GM12872 (cell line): ENCODE results near the gene SEMA3G.

ENCODE experiments used
- TF ChIP-seq, protein P1 (sequence below): IDR thresholded peaks from 3 replicates; pipeline ENCODE4 v1.5.1; 2011; ENCODE audit warnings: low read depth, mild to moderate bottlenecking, low read length, moderate library complexity; ENCODE audit not compliant: insufficient read depth

SEMA3G gene

DNA sequence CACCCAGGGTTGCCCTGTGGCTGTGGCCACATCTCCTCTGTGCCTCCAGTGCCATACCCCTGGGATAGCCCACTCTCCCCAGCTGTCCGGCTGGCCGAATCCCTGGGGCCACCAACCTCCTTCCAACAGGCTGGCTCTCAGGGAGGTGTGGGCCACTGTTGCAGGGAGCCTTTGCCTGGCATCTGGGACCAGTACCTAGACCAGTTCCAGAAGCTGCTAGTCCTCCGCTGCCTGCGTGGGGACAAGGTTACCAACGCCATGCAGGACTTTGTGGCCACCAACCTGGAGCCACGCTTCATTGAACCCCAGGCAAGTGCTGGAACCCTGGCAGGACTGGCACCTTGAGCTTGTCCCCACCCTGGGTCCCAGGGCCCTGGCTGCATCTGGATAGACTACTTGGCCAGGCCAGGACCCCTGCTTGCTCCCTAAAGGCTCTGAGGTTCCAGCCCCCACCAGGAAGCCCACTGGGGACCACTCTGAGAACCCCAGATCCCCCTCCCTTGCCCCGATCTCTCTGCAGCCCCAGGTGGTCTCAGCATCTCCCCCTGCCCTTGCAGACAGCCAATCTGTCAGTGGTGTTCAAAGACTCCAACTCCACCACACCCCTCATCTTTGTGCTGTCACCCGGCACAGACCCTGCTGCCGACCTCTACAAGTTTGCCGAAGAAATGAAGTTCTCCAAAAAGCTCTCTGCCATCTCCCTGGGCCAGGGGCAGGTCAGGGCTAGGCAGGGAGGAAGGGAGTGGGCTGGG lies 50.0 kb downstream of the SEMA3G start:
- TF ChIP-seq, protein P1, sequence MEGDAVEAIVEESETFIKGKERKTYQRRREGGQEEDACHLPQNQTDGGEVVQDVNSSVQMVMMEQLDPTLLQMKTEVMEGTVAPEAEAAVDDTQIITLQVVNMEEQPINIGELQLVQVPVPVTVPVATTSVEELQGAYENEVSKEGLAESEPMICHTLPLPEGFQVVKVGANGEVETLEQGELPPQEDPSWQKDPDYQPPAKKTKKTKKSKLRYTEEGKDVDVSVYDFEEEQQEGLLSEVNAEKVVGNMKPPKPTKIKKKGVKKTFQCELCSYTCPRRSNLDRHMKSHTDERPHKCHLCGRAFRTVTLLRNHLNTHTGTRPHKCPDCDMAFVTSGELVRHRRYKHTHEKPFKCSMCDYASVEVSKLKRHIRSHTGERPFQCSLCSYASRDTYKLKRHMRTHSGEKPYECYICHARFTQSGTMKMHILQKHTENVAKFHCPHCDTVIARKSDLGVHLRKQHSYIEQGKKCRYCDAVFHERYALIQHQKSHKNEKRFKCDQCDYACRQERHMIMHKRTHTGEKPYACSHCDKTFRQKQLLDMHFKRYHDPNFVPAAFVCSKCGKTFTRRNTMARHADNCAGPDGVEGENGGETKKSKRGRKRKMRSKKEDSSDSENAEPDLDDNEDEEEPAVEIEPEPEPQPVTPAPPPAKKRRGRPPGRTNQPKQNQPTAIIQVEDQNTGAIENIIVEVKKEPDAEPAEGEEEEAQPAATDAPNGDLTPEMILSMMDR = no peak

DNA sequence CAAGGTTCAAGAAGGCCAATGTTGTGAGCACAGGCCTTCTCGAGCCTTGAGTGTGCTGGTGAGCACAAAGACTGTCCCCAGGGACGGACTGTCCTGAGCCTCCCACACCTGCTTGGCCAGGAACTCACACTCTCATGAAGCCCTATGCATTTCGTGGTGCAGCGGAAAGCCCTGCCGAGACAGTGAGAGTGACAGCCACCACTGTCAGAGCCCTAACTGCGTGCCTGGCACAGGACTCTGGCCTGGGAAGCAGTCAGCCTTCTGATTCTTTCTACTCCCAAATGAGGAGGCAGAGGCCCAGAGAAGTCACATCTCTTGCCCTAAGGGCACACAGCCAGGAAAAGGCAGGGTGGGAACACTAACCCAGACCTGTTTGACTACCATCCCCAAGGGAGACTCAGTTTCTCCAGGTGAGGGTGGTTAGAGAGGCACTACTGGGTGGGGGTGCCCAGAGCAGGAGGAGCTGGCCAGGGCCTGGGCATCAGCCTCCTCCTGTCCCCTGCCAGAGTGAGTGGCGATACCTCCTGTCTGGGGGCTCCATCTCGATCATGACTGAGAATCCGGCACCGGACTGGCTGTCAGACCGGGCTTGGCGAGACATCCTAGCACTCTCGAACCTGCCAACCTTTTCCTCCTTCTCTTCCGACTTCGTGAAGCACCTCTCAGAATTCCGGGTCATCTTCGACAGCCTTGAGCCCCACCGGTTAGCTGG lies 50.8 kb downstream of the SEMA3G start:
- TF ChIP-seq, protein P1 = no peak

DNA sequence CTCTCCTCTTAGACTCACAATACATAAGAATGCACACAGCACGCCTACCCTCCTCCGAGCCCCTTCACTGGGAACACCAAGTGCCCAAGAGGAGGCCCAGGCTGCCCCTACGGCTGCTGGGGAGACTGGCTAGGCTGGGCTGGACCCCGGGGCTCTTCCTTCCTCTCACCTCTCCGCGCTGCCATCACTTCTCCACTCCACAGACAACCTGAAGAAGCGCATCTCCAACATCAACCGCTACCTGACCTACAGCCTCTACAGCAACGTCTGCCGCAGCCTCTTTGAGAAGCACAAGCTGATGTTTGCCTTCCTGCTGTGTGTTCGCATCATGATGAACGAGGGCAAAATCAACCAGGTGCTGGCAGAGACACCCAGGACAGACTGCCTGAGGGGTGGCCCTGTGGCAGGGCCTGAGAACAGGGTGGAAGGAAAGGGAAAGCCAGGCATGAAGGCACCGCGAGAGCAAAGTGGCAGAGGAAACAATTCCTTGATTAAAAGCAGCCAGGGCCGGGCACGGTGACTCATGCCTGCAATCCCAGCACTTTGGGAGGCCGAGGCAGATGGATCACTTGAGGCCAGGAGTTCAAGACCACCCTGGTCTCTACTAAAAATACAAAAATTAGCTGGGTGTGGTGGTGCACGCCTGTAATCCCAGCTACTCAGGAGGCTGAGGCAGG lies 51.6 kb downstream of the SEMA3G start:
- TF ChIP-seq, protein P1 = no peak

DNA sequence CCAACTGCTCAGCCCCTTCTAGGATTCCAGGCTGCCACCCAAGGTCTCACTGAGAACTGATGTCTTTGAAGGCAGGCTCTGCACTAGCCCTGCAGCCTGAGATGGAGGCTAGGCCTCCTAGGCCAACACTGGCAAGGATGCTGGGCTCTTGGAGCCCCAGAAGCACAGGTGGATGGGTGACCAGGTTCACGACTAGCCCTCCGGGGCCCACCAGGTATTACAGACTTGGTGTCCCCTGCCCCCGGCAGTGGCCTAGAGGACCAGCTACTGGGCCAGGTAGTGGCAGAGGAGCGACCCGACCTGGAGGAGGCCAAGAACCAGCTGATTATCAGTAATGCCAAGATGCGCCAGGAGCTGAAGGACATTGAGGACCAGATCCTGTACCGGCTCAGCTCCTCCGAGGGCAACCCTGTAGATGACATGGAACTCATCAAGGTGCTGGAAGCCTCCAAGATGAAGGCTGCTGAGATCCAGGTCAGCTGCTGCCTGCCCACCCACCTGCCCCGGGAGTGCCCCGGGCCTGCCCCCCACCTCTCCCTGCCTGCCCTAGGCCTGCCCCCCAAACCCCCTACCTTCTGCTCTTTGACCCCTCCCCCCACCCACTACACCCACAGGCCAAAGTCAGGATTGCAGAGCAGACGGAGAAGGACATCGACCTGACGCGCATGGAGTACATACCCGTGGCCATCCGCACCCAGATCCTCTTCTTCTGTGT lies 52.5 kb downstream of the SEMA3G start:
- TF ChIP-seq, protein P1 = no peak

DNA sequence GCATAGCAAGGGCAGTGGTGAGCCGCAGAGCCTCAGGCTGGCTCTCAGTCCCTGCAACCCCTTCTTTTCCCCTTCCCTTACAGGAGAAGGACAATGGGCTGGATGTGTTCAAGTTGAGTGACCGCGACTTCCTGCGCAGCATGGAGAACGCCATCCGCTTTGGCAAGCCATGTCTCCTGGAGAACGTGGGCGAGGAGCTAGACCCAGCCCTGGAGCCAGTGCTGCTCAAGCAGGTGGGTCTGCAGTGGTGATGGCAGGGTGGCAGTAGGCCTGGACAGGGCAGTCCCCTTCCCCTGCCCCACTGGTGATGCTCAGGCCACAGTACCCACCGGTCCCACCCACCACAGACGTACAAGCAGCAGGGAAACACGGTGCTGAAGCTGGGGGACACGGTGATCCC lies 53.8 kb downstream of the SEMA3G start:
- TF ChIP-seq, protein P1 = no peak

DNA sequence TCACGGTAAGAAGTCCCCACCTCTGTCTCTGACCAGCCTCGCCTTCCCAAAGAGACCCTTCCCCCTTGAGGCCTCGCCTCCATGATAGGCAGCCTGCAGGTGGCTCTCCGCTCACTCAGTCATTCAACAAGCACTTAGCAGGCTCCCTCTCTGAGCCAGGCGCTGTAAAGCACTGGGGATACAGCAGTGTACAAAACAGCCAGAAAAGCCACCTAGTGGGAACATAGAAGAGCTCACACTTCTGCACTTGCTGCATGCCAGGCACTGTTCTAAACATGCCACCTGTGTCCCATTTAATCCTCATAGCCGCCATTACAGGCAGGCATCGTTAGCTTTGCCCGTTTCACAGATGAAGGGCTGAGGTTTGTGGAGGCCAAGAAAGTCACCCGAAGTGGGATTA lies 56.0 kb downstream of the SEMA3G start:
- TF ChIP-seq, protein P1 = no peak

DNA sequence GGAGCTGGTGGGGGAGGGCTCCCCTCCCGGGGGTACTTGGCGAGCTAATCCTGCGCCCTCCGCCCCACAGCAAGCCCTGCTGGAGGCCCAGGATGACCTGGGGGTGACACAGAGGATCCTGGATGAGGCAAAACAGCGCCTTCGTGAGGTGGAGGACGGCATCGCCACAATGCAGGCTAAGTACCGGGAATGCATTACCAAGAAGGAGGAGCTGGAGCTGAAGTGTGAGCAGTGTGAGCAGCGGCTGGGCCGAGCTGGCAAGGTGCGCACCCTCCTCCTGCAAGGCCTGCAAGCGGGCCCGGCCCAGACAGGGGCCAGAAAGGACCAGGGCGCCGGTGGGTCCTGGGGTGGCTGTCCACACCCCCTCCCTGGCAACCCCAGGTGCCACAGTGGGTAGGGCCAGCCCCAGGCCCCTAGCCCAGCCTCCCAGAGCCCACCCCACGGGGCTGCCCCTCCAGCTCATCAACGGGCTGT lies 56.5 kb downstream of the SEMA3G start:
- TF ChIP-seq, protein P1 = no peak
